ENCODE data around the gene MXRA5.
"Not testable (repeated sequence)": the region's sequence is repeated elsewhere in the genome, so short reads cannot be mapped to it uniquely, and the experiment has no call there.

Gene MXRA5

GRCh38 chrX:3346501-3347259 lies at the start of gene MXRA5:
TSS of gene MXRA5 (minus strand) at chrX:3346652. CDS start at chrX:3343833, 2,819 bp downstream.
- DNase-seq (ENCODE audit: low spot score): no peak

DNA sequence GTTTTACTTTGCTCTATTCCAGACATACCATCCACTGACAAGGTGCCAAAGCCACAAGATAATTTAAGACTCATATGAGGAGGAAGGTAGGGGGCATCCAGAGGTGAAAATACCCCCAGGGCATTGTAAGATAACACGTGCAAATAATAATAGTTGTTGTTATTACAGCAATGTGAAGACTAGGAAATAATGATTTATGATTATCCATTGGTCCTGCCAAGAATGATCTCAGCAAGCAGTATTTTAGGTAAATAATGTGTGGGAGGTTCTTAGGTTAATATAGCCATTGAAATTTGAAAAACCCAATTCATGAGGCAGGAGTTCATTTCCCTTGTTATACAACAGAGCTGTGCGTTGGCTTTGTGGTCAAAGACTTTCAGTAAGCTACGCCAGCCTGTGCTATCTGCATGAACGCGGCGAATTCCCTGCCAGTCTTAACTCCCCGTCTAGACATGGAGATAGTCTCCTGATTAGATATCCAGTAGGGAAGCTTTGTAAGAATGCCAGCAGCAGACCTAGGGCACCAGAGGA lies 47.2 kb upstream of the MXRA5 start:
- no peak for DNase-seq (ENCODE audit: low spot score)

DNA sequence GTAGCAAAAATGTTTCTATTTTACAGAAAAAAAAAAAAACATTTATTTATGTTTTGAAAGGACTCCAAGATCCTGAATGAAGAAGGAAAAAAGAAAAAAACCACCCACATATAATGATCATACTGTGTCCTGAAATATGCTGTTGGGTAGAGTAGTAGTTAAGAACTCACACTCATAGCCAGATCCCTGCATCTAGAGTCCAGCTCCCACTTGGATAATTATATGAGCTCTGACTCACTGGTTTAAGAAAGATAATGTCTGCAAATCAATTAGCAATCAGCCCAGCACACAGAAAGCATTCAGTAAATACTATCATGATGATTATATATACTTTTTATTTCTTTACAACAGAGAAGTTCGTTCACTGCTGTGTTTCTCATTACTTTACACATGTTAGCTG lies 46.7 kb upstream of the MXRA5 start:
- no peak for DNase-seq (ENCODE audit: low spot score)

GRCh38 chrX:3388457-3388856 lies 42.0 kb upstream of the MXRA5 start:
- DNase-seq (ENCODE audit: low spot score): no peak

DNA sequence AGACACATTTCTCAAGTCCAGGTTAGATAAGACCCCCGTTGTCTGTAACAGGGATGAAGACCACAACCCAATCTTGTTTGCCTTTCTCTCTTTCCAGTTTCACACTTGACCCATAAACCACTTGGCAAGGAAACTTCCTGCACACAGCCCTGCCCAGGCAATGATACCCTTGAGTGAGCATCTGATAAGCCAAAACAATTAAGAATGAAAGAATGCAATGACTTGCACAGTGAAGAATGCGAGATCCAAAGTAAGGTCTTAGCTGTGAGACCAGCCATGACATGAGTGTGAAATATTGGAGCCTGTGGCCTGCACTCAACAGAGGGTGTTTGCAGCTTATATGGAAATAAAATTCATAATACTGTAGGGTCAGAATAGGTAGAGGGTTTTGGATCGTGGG lies 37.9 kb upstream of the MXRA5 start:
- DNase-seq (ENCODE audit: low spot score): no peak

DNA sequence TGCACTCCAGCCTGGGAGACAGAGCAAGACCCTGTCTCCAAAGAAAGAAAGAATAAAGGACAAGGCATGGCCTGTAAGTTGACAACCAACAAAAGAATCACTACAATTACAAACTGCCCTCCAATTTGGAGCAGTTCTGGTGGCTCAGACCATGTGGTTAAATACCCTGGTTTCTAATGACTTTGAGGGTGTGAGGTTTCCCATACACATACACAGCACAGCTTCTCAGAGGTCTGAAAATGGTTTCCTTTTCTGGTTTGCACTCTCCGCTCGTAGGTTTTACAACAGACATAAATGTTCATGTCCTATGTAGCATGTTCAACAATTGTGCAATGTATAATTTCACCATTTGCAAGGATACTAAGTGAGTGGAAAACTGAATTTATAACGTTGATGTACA lies 34.2 kb upstream of the MXRA5 start:
- no peak for DNase-seq (ENCODE audit: low spot score)

- no peak for DNase-seq (ENCODE audit: low spot score)
Measured at GRCh38 chrX:3379111-3379510, 32.7 kb upstream of the MXRA5 start.

- no peak for DNase-seq (ENCODE audit: low spot score)
Measured at GRCh38 chrX:3378156-3378555, 31.7 kb upstream of the MXRA5 start.

DNA sequence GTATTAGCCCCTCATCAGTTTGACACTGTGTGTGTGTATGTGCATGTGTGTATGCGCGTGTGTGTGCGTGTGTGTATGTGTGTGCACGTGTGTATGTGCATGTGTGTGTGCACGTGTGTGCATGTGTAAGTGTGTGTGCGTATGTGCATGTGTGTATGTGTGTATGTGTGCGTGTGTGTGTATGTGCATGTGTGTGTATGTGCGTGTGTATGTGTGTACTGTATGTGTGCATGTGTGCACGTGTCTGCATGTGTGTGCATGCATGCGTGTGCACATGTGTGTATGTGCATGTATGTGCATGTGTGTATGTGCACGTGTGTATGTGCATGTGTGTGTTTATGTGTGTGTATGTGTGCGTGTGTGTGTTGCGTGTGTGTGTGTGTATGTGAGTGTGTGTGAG lies 31.1 kb upstream of the MXRA5 start:
- no peak for DNase-seq (ENCODE audit: low spot score)

GRCh38 chrX:3375878-3376508 lies 29.5 kb upstream of the MXRA5 start:
- DNase-seq (ENCODE audit: low spot score): not testable (repeated sequence)

GRCh38 chrX:3374108-3374800 lies 27.8 kb upstream of the MXRA5 start:
- no peak for DNase-seq (ENCODE audit: low spot score)

DNA sequence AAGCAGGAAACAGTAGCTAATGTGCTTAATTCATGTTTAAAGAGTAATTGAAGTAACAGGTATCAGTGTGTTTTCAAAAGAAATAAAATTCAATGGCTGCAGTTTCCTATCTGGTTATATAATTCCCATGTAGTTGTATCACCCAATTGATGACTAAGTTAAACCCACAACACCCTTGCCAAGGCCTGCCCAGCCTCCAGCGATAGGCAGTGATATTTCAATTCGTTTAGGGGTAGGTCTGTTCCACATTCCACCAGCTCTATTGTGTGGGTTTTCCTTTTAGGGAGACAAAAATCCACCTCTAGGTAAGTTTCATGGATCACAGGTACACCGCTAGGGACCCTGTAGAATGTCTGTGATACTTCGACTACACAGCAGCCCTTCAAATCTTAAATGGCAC lies 24.7 kb upstream of the MXRA5 start:
- DNase-seq (ENCODE audit: low spot score): no peak

DNA sequence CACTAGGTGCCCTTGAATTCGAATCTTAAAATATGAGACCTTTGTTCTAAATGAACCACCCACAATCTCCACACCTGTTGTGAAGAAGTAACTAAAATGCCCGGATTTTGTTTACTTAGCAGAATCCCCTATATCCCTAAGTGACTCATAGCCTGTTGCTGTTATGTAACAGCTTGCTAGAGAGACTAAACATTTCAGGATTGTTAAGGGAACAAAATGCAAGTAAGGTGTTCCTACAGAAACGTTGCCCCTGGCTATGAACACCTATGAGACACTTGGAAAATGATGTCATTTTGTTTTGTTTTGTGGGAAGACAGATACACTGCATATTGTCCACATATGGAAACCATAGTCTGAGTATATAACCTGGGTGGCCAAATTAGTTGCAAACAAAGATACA lies 24.2 kb upstream of the MXRA5 start:
- no peak for DNase-seq (ENCODE audit: low spot score)

GRCh38 chrX:3362956-3363355 lies 16.5 kb upstream of the MXRA5 start:
- no peak for DNase-seq (ENCODE audit: low spot score)

- no peak for DNase-seq (ENCODE audit: low spot score)
Measured at GRCh38 chrX:3360881-3361280, 14.4 kb upstream of the MXRA5 start.

DNA sequence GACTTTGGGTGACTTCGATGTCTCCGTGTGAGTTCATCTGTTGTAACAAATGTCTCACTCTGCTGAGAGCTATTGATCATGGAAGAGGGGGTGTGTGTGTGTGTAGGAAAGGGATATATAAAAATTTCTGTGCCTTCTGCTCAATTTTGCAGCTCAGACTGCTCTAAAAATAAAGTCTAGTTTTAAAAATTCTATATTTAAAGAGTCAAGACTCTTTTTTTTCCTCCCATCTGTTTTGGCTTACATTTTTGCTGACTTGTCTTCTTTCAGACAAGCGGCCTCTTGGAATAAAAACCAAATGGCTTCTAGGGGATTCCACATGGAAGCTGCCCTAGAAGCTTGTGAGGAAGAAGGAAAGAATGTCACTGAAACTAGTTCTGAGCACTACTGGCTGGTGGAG lies 6.3 kb upstream of the MXRA5 start:
- DNase-seq (ENCODE audit: low spot score): not testable (repeated sequence)

- no peak for DNase-seq (ENCODE audit: low spot score)
Measured at GRCh38 chrX:3351276-3351675, 4.8 kb upstream of the MXRA5 start.

GRCh38 chrX:3348191-3348590 lies 1.7 kb upstream of the MXRA5 start:
- no peak for DNase-seq (ENCODE audit: low spot score)

GRCh38 chrX:3345281-3346191 lies 916 bp downstream of the MXRA5 start:
- DNase-seq (ENCODE audit: low spot score): no peak

DNA sequence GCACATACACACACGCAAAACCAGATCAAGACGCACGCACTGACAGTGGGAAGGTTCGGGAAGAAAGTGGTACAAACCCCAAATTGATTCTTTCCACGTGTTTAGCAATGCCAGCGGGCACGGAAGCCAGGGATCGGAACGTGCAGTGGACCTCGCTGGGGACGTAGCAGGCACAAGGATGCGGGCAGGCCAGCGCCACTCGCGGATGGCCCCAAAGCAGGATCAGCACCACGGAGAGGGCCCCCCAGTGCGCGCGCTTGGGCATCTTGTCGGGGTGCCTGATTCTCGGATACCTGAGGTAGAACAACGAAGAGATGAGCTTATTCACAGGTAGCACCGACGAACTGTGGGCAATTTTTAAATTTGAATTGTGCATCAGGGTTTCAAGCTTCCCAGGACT lies 2.9 kb downstream of the MXRA5 start:
- DNase-seq (ENCODE audit: low spot score): not testable (repeated sequence)

GRCh38 chrX:3340016-3340415 lies 6.4 kb downstream of the MXRA5 start:
- no peak for DNase-seq (ENCODE audit: low spot score)

GRCh38 chrX:3326681-3327080 lies 19.8 kb downstream of the MXRA5 start:
- DNase-seq (ENCODE audit: low spot score): no peak
